OCI-LY3 (cell line): ENCODE results near the gene GSTCD.

Experiments used
- EZH2phosphoT487 ChIP-seq: fragments of 200-600 bp; shearing (Covaris generic); IDR thresholded peaks from 2 replicates; pipeline ENCODE4 v1.6.1; 2018; ENCODE audit warnings: antibody characterized with exemption, mixed run types, low read depth
- TF ChIP-seq, protein P1 (sequence below): fragments of 200-600, 300-600 bp; sonication (generic); IDR thresholded peaks from 2 replicates; pipeline ENCODE4 v1.5.1; 2014; ENCODE audit warnings: antibody characterized with exemption, low read length, low read depth

DNA sequence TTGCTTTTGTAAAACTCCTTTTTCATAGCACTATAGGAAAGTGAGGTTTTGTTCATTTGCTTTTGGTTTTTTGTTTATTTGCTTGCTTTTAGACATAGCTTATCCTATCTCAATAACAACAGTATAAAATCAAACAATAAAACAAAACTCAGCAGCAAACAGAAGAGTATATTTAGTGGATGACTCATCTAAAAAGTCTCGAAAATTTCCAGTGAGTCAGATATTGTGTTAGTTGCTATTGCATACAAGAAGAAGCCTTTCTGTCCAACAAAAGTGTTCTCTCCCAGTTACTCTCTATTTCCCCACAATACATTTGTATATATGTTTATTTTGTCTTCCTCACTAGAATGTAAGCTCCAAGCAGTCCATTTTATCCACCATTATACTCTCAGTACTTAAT lies 150.6 kb downstream of the GSTCD start:
- TF ChIP-seq, protein P1, sequence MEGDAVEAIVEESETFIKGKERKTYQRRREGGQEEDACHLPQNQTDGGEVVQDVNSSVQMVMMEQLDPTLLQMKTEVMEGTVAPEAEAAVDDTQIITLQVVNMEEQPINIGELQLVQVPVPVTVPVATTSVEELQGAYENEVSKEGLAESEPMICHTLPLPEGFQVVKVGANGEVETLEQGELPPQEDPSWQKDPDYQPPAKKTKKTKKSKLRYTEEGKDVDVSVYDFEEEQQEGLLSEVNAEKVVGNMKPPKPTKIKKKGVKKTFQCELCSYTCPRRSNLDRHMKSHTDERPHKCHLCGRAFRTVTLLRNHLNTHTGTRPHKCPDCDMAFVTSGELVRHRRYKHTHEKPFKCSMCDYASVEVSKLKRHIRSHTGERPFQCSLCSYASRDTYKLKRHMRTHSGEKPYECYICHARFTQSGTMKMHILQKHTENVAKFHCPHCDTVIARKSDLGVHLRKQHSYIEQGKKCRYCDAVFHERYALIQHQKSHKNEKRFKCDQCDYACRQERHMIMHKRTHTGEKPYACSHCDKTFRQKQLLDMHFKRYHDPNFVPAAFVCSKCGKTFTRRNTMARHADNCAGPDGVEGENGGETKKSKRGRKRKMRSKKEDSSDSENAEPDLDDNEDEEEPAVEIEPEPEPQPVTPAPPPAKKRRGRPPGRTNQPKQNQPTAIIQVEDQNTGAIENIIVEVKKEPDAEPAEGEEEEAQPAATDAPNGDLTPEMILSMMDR: no peak
- TF ChIP-seq EZH2phosphoT487: no peak
